ENCODE results near the gene HNRNPA3. TPM values are rescaled to one million over a fixed set of nuclear protein-coding genes. Genes with fewer than 3 reads are reported as not detected.

HNRNPA3 gene
- total and polyA plus RNA-seq, 2 of the 13 experiments (the other 11 are each of a cell fraction or from before 2014, with no cell fraction given), result 73.3 to 97.7 TPM

DNA sequence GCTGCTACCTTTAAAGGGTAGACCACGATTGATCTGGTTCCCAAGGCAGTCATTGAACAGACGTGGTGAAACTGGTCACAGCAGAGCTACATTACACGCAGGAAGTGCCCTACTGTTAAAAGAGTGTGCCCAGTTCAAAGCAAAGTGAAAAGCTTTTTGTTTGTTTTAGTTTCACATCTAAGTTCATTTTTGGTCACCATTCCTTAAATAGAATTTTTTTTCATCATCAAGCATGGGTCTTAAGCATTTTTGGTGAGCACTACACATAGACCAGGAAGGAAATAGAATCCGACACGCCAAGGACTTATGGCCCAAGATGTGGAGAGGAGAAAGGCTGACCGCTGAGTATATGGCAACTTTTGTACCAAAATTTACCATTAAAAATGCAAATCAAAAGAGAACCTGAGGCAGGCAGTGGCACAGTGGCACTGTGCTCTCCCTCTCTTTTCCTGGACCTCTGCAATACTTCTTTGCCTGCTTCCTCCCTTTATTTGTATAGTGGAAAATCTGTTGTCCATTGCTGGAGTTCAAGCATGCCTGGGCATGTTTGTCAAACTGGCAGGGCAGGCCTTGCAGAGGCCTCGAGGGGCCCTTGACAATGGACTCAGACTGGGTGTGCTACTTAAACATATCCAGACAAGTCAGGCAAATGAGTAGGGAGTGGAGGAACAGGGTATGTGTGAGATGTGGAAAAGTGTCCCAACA is 42.6 kb upstream of the HNRNPA3 start (continued):
- no peak for TF ChIP-seq HNRNPK (IDR thresholded peaks at IDR 0.05; ENCODE audit: low read depth, low read length, poor library complexity, severe bottlenecking)
- no peak for TF ChIP-seq GLI4 (CRISPR knock-in tag; IDR thresholded peaks at IDR 0.05; ENCODE audit: borderline replicate concordance)
- no peak for TF ChIP-seq HES4 (CRISPR knock-in tag; IDR thresholded peaks at IDR 0.05; ENCODE audit: borderline replicate concordance)
- TF ChIP-seq ZNF678 (CRISPR knock-in tag; IDR thresholded peaks at IDR 0.05), result no peak
- TF ChIP-seq MEIS2 (CRISPR knock-in tag; IDR thresholded peaks at IDR 0.05), result no peak
- peak; percentile 93 for TF ChIP-seq ZFY (CRISPR knock-in tag; IDR thresholded peaks at IDR 0.05)
- TF ChIP-seq, protein P1, sequence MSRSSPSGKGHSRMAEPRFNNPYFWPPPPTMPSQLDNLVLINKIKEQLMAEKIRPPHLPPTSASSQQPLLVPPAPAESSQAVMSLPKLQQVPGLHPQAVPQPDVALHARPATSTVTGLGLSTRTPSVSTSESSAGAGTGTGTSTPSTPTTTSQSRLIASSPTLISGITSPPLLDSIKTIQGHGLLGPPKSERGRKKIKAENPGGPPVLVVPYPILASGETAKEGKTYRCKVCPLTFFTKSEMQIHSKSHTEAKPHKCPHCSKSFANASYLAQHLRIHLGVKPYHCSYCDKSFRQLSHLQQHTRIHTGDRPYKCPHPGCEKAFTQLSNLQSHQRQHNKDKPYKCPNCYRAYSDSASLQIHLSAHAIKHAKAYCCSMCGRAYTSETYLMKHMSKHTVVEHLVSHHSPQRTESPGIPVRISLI (CRISPR knock-in tag; IDR thresholded peaks at IDR 0.05; ENCODE audit: borderline replicate concordance), result peak; percentile 69; the same call in 1 of the 2 replicates
- TF ChIP-seq, protein P2, sequence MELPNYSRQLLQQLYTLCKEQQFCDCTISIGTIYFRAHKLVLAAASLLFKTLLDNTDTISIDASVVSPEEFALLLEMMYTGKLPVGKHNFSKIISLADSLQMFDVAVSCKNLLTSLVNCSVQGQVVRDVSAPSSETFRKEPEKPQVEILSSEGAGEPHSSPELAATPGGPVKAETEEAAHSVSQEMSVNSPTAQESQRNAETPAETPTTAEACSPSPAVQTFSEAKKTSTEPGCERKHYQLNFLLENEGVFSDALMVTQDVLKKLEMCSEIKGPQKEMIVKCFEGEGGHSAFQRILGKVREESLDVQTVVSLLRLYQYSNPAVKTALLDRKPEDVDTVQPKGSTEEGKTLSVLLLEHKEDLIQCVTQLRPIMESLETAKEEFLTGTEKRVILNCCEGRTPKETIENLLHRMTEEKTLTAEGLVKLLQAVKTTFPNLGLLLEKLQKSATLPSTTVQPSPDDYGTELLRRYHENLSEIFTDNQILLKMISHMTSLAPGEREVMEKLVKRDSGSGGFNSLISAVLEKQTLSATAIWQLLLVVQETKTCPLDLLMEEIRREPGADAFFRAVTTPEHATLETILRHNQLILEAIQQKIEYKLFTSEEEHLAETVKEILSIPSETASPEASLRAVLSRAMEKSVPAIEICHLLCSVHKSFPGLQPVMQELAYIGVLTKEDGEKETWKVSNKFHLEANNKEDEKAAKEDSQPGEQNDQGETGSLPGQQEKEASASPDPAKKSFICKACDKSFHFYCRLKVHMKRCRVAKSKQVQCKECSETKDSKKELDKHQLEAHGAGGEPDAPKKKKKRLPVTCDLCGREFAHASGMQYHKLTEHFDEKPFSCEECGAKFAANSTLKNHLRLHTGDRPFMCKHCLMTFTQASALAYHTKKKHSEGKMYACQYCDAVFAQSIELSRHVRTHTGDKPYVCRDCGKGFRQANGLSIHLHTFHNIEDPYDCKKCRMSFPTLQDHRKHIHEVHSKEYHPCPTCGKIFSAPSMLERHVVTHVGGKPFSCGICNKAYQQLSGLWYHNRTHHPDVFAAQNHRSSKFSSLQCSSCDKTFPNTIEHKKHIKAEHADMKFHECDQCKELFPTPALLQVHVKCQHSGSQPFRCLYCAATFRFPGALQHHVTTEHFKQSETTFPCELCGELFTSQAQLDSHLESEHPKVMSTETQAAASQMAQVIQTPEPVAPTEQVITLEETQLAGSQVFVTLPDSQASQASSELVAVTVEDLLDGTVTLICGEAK (IDR thresholded peaks at IDR 0.05), result no peak
- TF ChIP-seq, protein P2 (CRISPR knock-in tag; IDR thresholded peaks at IDR 0.05), result peak; percentile 71; the same call in 1 of the 2 replicates
- no peak for TF ChIP-seq HIVEP1 (CRISPR knock-in tag; IDR thresholded peaks at IDR 0.05)
- peak; percentile 70 for TF ChIP-seq ERF (CRISPR knock-in tag; IDR thresholded peaks at IDR 0.05)
- no peak for TF ChIP-seq ATF7 (IDR thresholded peaks at IDR 0.05)
- peak; percentile 56; the same call in 1 of the 2 replicates for TF ChIP-seq ATF7 (CRISPR knock-in tag; IDR thresholded peaks at IDR 0.05)
- no peak for TF ChIP-seq GZF1 (CRISPR knock-in tag; IDR thresholded peaks at IDR 0.05)
- TF ChIP-seq, protein P3, sequence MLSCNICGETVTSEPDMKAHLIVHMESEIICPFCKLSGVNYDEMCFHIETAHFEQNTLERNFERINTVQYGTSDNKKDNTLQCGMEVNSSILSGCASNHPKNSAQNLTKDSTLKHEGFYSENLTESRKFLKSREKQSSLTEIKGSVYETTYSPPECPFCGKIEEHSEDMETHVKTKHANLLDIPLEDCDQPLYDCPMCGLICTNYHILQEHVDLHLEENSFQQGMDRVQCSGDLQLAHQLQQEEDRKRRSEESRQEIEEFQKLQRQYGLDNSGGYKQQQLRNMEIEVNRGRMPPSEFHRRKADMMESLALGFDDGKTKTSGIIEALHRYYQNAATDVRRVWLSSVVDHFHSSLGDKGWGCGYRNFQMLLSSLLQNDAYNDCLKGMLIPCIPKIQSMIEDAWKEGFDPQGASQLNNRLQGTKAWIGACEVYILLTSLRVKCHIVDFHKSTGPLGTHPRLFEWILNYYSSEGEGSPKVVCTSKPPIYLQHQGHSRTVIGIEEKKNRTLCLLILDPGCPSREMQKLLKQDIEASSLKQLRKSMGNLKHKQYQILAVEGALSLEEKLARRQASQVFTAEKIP (CRISPR knock-in tag; IDR thresholded peaks at IDR 0.05; ENCODE audit: borderline replicate concordance), result no peak
- no peak for TF ChIP-seq CHCHD3 (CRISPR knock-in tag; IDR thresholded peaks at IDR 0.05)

Measured in HepG2 (cell line).